Fibroblast of skin of left quadriceps (primary cell): Measurements from ENCODE around the gene GHDC.

Experiments
- DNase-seq, 2 experiments: peaks; one replicate each; pipeline ENCODE4 v3.0.0-alpha.2; 2013; ENCODE audit warnings: low read depth in 2 of 2

GHDC gene

DNA sequence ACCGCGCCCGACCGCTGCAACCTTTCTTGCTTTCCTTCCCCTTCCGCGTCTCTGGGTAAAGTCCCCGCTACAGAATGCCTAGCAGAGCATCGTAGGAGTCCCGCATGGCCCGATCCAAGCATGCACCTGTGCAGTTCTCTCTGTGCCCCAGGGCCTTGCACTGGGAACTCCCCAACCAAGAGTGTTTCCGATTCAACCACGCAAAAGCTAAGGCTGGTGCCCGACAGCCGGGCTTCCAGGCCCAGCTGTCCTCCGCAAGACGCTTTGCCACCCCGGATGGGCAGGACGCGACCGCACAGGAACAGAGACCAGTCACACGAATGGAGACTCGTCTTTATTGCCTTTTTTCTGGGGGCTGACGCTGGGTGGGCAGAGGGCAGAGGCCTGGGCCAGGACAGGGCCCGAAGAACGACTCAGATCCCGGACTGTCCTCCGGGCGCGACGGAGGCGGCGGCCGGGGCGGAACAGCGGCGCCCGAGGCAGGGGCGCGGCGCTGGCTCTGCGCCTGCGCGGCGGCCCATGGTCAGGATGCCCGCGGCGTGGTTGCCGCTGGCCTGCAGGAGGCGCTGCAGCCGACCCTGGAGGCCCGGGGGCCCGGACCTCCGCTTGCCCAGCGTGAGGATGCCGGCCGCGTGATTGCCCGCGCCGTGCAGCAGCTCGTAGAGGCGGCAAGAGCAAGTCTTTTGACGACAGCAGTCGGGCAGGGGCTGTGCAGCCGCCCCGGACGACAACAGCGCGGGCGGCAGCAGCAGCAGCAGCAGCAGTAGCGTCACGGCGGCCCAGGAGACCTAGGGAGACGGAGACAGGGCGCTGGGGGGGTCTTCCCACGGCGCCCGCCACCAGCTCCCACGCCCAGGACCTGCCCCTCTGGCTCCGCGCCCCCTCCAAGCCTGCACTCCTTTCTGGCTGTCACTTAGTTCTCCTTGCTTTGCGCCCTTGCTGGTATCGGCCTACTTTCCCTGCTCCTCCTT, 10.3 kb downstream of the GHDC start:
- peak; percentile 20 for DNase-seq

DNA sequence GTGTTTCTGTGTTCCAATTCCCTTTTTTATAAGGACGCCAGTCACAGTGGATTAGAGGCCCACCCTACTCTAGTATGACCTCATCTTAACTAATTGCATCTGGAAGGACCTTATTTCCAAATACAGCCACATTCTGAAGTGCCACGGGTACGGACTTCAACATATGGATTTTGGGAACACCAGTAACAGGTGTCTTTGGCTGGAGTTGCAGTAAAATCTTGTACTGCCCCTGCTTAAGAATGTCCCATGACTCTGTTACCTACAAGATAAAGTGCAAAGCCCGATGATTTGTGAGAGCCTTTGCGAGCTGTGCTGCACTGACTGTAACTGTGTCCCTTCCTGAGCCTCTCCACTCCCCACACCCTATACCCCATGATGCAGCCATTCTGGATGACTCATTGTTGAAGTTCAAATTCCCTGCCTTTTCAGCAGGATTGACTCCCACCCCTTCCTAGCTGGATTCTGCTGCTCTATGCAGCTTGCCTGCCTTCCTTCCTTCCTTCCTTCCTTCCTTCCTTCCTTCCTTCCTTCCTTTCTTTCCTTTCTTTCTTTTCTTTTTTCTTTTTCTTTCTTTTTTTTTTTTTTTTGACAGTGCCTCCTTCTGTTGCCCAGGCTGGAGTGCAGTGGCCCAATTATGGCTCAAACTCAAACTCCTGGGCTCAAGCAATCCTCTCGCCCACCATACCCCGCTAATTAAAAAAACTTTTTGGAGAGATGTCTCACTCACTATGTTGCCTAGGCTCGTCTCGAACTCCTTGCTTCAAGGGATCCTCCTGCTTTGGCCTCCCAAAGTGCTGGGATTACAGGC, 11.2 kb downstream of the GHDC start:
- DNase-seq = no peak

DNA sequence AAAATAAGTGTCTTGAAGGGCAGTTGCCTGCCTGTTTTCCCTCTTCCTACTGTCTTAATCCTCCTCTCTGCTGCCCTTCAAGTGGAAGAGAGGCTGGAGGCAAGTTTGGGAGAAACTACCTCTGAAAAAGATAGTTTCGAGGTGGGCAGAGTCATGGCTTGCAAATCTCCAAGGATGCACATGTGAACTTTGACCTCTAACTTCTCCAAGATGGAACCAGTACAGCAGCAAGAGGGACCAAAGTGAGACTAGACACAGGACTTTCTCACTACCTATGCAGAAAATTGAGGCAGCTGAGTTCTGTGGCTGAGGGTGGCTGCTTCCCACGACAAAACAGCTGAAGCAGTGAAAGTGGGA, 12.5 kb downstream of the GHDC start:
- no peak for DNase-seq

DNA sequence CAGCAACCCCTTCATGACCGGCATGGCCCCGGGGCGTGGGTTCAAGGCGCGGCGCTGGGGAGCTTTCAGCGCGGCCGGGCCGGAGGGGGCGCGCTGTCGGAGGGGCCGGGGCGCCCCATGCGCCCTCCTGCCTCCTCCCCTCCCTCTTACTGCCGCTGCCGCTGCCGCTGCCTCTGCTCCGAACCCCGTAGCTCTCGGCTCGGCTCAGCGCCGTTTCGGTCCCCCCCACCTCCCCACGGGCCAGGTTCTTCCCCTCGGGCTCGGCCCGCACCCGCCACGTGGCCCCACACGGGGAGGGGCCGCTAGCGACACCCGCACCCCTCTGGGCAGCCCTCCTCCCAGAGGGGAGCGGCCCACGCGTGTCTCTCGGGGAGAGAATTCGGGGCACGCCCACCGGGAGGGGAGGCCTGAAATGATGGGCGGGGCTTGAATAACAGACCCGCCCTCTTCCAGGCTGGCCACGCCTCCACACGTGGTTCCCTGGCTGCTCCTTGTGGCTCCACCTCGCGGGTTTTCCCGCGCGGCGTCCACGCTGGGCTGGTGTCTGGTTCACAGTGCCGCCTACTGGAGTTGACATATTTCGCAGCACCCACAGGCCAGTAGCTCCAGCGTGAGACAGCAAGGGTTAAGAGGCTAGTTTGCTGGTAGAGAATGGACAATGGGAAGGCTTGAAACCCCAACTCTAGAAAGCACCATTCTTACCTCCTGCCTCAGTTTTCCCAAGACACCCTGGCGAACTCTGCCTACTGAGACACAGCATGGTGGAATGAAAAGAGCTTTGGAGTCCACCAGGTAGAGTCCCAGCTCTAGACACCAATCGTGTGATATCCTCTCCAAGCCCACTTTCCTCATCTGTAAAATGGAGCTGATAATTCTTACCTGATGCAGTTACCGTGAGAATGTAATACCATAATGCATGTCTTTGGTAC, 13.1 kb downstream of the GHDC start, which contains the start of gene KCNH4:
Gene KCNH4, minus strand, starts transcription at position 221 of the 929 bp plus-strand sequence. Its CDS starts 197 bp downstream, at position 24.
- peak; percentile 6 for DNase-seq

DNA sequence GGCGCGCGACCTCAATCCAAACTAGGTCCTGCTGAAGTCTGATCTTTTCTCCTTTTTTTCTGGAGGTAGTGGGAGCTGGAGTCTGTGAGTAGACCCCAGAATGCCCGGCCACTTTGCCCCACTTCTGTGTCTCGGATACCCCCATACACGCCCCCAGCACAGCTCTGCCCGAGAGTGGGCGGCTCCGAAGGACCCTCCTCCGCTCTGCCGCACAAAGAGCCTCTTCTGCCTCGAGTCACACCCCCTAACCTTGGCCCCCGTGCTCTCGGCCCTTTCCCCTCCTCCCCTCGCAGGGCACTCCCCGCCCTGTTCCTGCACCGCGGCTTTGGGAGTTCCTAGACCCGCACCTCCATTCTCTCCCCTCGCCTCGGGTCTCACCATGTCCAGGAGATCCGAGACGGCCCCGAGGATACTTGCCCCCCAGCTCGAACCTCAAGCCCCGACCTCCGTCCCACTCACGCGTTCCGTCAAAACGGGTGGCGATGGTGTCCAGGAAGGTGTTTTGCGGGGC, 13.8 kb downstream of the GHDC start:
- DNase-seq = no peak

DNA sequence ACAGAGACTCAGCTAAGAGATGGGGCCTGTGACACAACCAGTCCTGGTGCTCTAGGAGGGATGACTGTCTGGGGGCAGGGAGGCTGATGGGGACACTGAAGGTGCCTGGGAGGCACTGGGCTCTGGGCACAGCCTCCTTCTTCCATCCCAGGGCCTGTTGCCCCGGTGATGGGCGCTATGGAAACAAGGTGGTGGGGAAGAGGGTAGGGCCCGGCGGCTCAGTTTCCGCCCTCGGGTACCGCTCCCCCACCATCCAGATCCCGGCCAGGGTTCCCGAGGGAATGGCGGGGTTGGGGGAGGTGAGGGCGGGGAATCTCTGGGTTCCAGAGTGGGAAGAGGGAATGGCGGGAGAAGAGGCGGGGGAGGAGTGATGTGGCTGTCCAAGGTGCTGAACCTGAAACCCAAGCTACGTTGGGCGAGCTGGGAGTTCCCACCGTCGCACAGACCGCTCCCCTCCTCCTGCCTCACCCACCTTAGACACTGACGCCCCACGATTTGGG, 14.3 kb downstream of the GHDC start:
- DNase-seq = no peak

DNA sequence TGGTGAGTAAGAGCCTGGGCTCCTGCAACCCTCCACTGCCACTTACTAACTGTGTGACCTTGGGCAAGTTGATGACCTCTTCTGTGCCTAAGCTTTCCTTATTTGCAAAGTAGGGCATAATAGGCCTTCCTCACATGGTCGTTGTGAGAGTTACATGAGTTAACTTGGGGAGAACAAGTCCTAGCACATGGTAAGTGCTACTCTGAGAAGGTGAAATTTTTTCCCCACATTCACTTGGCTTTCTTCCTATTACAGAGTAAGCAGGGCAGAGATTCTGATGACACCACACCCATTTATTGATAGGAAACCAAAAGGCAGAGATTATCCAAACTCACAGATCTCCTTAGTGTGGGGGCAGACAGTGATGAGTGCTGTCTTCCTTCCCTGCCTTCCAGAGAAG, 15.0 kb downstream of the GHDC start:
- no peak for DNase-seq

DNA sequence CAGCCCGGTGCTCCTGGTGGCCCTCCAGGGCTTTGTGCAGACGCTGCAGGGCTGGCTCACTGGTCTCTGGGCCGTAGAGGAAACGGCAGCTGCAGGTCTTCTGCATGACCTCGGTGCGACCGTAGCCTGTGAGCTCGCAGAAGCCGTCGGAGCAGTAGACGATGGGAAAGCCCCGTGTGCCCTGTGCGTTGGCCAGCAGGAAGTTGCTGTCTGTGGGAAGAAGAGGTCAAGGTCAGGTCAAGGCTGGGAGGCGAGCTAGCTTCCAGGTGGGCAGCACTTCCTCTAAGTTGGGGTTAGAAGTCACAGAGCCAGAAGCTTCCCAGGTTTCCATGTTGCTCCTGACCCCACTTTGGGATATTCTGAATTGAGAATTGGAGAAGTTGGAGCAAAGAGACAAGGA, 15.5 kb downstream of the GHDC start:
- DNase-seq = no peak

DNA sequence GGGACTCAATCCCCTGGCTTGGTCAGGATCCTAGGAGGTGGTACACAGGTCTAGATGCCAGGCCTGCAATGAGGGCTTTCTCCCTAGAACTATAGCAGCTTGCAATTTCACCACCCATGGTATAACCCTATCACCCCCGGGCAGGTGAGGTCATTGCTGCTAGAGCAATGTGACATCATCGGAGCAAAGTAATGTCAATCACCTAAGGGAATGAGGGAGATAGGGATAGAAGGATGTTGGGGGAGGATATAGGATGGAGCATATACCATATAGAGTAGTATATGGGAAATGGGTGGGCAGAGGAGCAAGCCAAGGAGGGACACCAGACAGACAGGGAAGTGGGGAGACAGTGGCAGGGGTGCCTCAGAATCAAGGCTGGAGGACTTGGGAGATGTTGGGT, 16.6 kb downstream of the GHDC start:
- no peak for DNase-seq

DNA sequence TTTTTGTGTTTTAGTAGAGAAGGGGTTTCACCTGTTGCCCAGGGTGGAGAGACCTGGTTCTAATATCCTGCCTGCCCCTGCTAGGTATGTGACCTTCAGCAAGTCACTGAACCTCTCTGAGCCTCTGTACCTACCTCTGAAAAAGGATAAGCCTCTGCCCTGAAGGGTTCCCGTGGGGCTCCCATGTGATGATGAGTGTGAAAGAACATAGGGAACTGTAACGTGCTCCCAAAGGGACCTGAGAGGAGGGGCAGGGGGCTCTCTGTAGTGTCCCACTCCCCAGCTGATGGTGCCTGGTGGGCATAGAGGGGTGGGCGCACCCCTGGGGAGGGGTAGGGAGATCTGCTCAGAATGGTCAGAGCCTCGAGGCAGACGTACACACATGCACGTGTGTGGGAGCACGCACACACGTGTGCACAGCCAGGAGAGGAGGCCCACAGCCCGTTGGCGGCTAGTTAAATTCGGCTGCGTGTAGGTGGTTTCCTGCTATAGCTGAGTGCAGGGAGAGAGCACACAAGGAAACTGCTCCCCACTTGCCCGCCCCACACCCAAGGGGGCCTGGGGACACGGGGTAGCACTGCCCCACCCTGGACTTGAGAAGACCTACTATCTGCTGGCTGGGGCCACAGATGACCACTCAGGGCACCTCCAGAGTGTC, 20.0 kb downstream of the GHDC start:
- no peak for DNase-seq

DNA sequence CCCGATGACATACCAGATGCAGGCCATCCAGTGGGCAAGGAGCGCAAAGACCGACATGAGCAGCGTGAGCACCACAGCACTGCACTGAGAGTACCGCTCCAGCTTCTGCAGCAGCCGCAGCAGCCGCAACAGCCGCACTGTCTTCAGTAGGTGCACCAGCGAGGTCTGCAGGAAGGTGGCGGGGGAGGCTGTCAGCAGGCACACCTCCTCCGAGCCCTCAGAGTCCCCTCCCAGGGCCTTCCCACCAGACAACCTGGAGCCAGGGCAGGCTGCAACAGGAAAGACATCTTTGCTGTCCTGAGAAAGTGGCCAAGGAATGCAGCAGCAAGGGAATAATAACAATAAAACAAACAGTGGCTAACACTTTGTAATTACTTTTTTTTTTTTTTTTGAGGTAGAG, 22.5 kb downstream of the GHDC start:
- DNase-seq = no peak

DNA sequence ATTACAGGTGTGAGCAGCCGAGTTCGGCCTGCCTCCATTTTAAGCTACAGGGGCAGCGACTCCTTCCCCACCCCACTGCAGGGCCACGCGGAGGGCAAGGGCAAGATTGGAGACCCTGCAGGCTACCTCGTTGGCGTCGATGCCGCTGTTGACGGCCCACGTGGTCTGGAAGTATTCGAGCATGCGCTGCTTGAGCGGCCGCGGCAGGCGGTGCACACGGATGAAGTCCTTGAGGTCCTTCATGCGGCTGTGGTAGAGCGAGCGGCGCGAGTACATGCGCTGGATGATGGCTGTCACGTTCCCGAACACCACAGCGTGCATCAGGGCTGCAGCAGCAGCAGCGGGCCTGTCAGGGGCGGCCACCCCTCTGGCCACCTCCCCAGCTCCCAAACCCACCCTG, 24.9 kb downstream of the GHDC start:
- no peak for DNase-seq

DNA sequence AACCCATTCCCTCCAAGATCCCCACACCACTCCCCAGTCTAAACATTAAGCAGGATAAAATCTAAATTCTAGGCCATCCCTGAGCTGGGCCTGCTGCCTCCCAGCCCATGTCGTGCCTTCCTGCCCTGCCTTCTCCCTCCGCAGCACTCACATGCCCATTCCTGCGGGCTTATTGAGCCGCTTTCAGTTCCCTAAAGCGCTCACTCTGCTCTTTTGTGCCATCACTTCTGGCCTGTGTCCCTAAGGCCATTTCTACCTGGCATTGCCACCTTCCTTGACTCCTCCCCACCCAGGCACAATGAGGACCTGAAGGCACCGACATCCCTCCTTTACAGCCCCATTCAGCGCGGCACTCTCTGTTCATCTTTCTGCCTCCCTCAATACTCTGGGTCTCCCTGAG, 26.5 kb downstream of the GHDC start:
- no peak for DNase-seq

DNA sequence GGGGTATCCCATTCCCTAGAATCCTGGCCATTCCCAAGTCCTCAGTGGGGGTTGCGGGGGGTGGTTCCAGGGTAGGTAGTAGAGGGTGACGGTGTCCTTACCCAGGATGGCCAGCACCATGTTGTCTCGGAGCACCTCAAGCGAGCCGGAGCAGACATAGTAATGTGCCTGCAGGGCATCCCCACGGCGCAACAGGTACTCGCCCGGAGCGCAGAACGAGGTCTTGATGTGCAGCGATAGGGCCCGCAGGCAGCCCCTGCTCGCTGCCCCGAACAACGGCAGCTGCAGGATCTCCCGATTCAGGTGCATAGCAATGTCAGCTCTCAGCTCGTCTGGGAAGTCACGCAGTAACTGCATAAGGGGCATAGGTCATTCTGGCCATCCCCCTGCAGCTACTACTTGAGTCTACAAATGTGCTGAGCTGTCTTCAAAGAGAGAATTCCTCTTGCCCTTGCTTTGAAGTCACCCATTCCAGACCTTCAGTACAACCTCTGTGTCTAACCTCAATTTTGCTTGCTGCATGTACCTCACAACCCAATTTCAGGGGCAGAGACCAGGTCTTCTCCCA, 28.0 kb downstream of the GHDC start:
- DNase-seq = no peak

DNA sequence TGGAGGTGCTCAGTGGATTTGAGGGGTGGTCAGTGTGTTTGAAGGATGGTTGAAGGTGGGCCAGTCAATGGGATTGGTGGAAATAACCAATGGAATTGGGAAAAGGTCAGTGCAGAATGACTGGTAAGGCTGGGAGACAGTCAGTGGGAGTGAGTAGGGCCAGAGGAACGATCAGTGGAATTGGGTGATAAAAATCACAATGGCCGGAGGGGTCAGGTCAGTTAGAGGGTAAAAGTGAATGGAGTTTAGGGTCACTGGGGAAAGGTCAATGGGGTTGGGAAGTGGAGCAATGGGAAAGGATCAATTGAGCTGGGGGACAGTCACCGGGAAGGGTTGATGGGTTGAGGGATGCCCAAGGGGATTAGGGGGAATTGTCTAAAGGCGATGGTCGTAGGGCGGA, 28.5 kb downstream of the GHDC start:
- no peak for DNase-seq

DNA sequence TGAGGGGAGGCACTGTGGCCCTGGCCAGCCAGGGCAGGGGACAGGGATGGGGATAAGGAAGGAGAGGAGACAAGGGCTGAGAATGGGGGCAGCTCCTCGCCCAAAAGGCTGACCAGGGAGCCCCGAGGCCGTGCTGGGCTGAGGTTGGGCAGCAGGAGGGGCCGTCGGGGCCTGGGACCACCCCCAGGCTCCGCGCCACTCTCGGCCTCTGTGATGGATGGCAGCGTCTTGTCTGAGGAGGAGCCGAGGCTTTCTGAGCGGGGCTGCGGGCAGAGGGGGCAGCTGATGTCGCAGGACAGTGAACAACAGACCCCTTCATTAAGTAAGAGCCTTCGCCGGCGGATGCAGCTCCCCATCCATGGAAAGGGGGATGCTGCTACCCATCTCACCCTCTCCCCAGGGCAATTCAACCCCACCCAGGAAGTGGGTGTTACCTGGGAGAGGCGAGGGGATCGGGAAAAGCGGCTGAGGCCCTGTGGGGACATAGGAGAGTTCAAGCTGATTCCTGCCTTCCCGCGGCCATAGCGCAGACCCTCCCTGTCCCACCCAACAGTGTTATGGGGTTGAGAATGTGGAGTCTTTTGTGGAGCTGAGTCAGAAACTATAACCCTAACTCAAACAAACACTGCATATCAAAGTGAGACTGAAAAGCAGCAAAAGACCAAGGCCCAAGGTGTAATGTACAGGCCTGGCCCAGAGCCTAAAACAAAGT, 30.4 kb downstream of the GHDC start:
- no peak for DNase-seq

DNA sequence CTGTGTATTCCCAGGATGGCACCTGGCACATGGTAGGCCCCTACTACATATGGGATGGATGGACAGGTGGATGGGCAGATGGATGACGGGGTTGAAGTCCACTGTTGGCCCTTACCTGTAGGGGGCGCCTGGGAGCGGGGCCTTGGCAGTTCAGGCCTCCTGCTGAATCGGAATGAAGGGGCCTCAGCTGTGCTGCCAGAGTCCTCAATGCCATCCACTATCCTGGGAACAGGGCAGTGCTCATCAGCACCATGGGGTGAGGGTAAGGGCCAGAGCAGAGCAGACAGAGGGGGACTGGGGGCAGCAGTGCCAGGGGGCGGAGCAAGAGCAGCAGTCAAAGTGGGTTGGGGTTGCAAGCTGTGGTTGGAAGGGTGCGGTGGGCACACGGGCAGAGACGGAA, 31.2 kb downstream of the GHDC start:
- no peak for DNase-seq

DNA sequence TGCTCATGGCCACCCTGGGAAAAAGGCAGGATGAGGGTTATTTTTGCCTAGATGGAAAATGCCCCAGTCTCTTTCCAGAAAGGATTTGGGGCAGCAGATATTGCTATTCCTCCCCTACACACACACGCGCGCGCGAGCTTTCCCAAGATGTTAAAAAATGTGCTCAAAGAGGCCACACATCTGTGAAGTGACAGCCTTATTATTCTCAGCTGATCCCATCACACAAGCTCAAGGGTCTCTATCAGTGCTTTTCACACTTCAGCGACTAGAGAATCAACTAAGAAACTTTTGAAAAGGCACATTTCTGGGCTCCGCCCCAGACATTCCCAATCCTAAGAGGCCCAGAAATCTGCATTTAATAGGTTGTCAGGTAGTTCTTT, 33.8 kb downstream of the GHDC start:
- no peak for DNase-seq

DNA sequence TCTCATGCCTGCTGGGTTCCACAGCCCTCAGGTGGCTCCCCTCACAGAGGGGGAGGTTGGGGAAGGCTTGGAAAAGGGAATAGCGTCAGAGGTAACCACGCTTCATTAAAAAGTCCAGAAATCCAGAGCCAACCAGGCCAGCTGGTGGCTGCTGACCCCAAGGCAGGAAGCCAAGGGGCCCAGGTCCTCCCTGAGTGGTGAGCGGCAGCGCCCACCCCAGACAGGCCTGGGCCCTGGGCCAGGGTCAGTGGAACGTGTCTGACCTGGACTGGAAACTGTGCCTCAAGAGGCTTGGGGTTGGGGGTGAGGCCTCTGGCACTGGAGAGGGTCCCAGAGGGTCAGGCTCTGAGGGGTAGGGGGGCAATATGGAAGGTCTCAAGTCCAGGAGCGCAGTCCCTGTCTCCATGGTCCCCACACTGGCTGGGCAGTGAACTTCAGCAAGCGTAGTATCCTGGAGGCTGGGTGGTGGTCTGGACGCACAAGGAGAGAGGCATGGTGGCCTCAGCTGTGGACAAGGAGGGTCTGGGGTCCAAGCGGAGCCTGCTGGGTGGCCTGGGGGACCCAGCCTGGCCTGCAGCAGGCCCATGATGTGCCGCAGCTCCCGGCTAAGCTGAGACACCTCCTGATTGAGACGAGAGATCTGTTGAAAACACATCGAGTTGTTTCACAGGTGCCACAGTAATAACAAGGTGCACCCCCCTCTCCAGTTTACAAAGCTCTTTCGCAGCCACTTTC, 34.3 kb downstream of the GHDC start:
- DNase-seq = no peak
